Activated naive CD8-positive, alpha-beta T cell treated with anti-CD3 and anti-CD28 coated beads, Interleukin-2, amount 10 ng/mL, durations not matched to agents 7 days and 5 days (primary cell): ENCODE data around the gene ATG9A. TPM values are rescaled to one million over a fixed set of nuclear protein-coding genes. Genes with fewer than 3 reads are reported as not detected.

Experiments
- ATAC-seq: fragments of 150-1000 bp; cut with Tn5 transposase; one replicate; pipeline ENCODE4 v1.10.0; 2021; ENCODE audit warnings: low read depth, moderate library complexity
- POLR2A ChIA-PET: fragments of 350-600 bp; sonication (Branson Sonifier 250); formaldehyde crosslinking; loops from one replicate; lab custom pipeline; 2021; ENCODE audit warnings: antibody characterized with exemption; lab: Charles Lee
- DNase-seq: peaks from one replicate; pipeline ENCODE4 v3.0.0; 2021
- H3K27ac Mint-ChIP-seq: one replicate; pipeline ENCODE4 v1.8.0; 2022; ENCODE audit warnings: mild to moderate bottlenecking, mixed read lengths
- H3K27me3 Mint-ChIP-seq: one replicate; pipeline ENCODE4 v1.8.0; 2022; ENCODE audit warnings: mild to moderate bottlenecking, moderate library complexity, mixed read lengths
- H3K36me3 Mint-ChIP-seq: one replicate; pipeline ENCODE4 v1.8.0; 2021; ENCODE audit warnings: mild to moderate bottlenecking, mixed read lengths
- H3K4me1 Mint-ChIP-seq: one replicate; pipeline ENCODE4 v1.8.0; 2021; ENCODE audit warnings: mixed read lengths
- H3K4me3 Mint-ChIP-seq: one replicate; pipeline ENCODE4 v1.8.0; 2022; ENCODE audit warnings: mild to moderate bottlenecking, moderate library complexity, mixed read lengths
- H3K9me3 Mint-ChIP-seq: one replicate; pipeline ENCODE4 v1.8.0; 2021; ENCODE audit warnings: mixed read lengths
- total RNA-seq, 2 experiments: library from RNA; stranded (reverse); gene quantifications; one replicate each; pipeline ENCODE4 v1.2.3, GENCODE V29; 2021

The ATG9A gene
- total RNA-seq, 2 experiments from 2014 or later, result 56.0 to 62.1 TPM

DNA sequence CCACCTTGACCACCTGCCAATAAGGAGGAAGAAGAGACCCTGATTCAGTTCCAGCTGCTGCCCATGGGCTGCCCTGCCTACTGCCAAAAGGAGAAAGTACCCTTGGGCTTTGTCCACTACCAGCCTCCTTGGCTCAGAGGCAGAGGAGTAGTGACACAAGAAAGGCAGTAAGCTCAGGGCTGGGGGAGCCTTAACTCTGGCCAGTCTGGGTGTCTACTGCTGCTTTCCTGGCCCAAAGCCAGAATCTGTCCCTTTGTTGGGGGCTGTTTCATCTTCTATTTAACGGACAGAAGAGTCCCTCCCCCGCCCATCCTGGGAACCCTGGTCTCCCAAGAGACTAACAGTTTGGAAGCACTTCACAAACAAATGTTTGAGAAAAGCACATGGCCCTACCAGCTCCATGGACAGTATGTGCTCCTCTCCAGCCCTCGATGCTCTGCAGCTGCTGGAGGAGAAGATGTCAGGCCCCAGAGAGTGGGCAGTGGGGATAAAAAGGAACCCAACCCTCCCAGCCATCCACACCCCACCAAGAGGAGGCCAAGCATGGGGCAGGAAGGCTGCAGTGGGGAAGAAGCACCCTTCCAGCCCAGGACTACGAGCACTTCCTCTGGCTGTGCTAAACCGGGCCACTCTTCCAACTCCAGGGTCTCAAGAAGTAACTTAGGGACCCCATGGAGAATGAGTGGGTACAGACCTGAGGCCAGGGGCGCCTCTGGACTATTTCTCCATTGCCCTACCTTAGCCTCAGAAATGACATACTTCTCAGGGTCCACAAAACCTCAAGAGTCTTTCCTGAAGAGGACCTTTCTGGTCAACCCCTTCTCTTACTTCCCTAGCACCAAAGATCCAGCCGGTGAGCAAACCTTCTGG, 1.2 kb downstream of the ATG9A start:
- ATAC-seq (no peak), DNase-seq (no peak)
- Mint-ChIP-seq H3K4me3 (peak overlapping the region; percentile 90), H3K27ac (peak overlapping the region; percentile 65), H3K36me3 (peaks cover 30% of the 10 kb centered on the region), H3K4me1 (peaks cover 38% of the 10 kb centered on the region), H3K9me3 (no peaks in the 10 kb centered on the region), H3K27me3 (no peaks in the 10 kb centered on the region)
- POLR2A ChIA-PET, result interaction anchor here (0.8 to 5.5 kb wide), 14 partner anchors 10 to 71 kb away, joined by 3 to 83 read pairs (median 13); partner anchors contain the start of genes ABCB6, CNPPD1, DNAJB2 and GLB1L

DNA sequence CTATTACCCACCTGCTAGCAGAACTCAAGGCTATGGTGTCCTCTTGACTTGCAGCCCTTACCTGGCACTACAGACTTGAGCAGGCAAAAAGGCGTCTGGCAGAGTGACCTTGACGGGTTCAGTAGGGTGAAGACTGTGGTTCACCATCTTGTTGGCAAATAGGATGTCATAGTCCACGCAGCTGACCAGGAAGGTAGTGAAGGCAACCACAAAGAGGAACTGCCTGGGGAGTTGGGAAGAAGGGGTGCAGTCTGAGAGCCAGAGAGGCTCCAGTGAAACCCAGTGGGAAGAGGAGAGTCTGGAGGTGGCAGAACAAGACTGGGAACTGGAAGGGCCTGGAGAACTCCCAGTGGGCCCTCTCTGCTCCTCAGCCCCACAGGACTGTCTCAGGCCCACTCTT, 4.1 kb downstream of the ATG9A start:
- peak overlapping the region; percentile 6 for H3K27ac Mint-ChIP-seq
- POLR2A ChIA-PET, result no interaction called here
- no peaks in the 10 kb centered on the region for H3K27me3 Mint-ChIP-seq
- ATAC-seq, result no peak
- peaks cover 18% of the 10 kb centered on the region for H3K36me3 Mint-ChIP-seq
- no peak overlapping the region for H3K4me3 Mint-ChIP-seq
- no peaks in the 10 kb centered on the region for H3K9me3 Mint-ChIP-seq
- DNase-seq, result no peak
- peaks cover 23% of the 10 kb centered on the region for H3K4me1 Mint-ChIP-seq

DNA sequence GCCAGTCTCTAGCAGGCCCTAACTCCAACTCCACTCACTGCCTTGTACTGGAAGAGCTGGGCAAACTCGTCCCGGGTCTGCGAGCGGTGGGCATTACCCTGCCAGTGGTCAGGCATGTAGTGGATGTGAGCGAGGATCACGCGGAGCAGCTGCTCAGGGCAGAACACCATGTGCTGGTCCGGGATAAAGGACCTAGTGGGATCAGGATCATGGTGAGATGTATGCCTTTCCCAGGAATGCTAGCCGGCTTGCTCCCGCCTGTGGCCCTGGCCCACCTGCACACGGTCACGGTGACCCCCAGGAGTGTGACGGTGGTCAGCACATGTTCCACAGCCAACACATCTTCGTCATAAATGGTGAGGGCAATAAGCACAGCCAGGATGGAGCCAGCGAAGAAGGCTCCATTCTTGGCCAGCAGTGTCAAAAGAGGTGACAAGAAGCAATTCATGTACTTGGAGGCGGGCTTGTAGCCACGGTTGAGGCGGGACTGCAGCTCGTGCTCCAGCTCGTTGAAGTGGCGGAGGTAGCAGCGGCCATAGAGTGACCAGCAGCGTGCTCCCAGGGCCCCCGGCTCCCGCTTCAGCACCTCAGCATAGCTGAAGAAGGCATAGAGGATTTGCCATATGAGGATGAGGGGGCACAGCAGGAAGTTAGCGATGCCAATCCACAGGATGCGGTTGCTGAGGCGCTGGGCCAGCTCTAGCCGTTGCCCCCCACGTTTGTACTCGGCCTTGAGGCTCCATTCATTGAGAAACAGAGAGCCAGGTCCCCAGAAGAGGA, 5.4 kb downstream of the ATG9A start:
- no peak overlapping the region for H3K4me3 Mint-ChIP-seq
- H3K27ac Mint-ChIP-seq, result no peak overlapping the region
- H3K9me3 Mint-ChIP-seq, result no peaks in the 10 kb centered on the region
- DNase-seq (no peak), ATAC-seq (no peak)
- POLR2A ChIA-PET, result interaction anchor here (1.2 kb wide), 1 partner anchor 30 kb away, joined by 5 read pairs; the partner anchor contains the start of gene TUBA4A
- no peaks in the 10 kb centered on the region for H3K27me3 Mint-ChIP-seq
- peaks cover 25% of the 10 kb centered on the region for H3K4me1 Mint-ChIP-seq
- peaks cover 21% of the 10 kb centered on the region for H3K36me3 Mint-ChIP-seq

DNA sequence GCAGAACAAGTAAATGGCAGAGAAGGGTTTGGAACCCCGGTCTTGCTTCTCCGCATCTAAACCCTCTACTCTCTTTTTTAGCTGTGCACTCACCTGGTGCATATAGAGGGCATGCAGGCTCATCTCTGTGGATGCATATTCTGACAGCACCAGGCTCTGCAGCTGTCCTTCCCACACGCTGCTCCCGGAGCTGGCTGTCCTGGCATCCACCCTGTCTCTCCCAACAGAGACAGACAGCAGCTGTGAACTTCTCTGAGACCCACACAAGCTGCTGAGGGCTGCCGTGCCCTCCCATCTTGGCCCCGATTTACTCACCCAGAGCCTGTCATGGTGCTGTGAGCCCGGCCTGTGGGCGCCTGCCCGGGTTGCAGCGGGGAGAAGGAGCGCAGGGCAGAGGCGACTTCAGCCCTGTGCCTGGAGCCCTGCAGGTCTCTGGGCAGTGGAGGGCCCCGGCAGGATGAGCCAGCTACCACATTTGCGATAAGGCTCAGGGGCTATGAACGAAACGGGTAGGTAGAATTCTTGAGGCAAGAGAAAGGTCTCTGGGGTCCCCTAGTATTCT, 7.4 kb downstream of the ATG9A start:
- no peak overlapping the region for H3K4me3 Mint-ChIP-seq
- H3K36me3 Mint-ChIP-seq, result peaks cover 21% of the 10 kb centered on the region
- H3K27ac Mint-ChIP-seq, result no peak overlapping the region
- POLR2A ChIA-PET, result interaction anchor here (1.3 kb wide), 1 partner anchor 23 kb away, joined by 6 read pairs; the partner anchor contains the start of genes GLB1L and STK16
- H3K4me1 Mint-ChIP-seq, result peaks cover 22% of the 10 kb centered on the region
- no peaks in the 10 kb centered on the region for H3K9me3 Mint-ChIP-seq
- no peaks in the 10 kb centered on the region for H3K27me3 Mint-ChIP-seq
- ATAC-seq (no peak), DNase-seq (no peak)

DNA sequence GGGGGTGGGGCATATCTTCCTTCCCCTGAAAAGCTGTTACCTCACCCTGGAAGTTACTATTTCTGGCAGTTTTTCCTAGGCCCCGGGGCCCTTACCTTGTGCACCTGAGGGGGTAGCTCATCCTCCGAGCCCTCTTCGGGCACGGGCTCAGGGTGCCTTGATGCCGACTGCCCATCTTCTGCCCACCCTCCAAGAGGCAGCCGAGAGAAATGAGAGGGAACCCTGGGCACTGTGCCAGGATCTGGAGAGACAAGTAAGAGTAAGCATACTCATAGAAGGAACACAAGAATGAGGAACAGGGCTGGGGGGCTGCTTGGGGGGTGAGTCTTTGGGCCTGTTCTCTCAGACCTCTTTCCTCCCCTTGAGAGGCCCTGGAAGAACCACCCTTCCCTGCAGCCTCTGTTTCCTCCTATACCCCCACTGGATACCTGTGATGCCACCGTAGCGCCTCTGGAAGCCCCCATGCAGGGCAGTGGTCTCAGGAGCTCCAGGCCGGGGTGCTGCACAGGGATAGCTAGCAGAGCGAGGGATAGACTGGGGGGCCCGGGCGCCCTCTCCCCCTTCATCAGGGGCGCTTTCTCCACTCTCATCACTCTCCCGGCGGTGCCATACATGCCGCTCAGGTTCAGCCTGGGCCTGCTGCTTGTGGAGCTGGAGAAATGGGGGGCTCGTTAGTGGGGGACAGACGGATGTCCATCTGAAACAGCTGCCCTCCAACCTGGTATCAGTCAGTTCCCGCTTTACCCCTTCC, 8.6 kb downstream of the ATG9A start:
- DNase-seq, result no peak
- Mint-ChIP-seq H3K27ac (no peak overlapping the region), H3K36me3 (peaks cover 16% of the 10 kb centered on the region), H3K4me3 (no peak overlapping the region), H3K27me3 (no peaks in the 10 kb centered on the region), H3K9me3 (no peaks in the 10 kb centered on the region), H3K4me1 (peaks cover 17% of the 10 kb centered on the region)
- ATAC-seq, result no peak
- POLR2A ChIA-PET, result interaction anchor here (1.3 kb wide), 1 partner anchor 24 kb away, joined by 6 read pairs; the partner anchor contains the start of genes GLB1L and STK16

DNA sequence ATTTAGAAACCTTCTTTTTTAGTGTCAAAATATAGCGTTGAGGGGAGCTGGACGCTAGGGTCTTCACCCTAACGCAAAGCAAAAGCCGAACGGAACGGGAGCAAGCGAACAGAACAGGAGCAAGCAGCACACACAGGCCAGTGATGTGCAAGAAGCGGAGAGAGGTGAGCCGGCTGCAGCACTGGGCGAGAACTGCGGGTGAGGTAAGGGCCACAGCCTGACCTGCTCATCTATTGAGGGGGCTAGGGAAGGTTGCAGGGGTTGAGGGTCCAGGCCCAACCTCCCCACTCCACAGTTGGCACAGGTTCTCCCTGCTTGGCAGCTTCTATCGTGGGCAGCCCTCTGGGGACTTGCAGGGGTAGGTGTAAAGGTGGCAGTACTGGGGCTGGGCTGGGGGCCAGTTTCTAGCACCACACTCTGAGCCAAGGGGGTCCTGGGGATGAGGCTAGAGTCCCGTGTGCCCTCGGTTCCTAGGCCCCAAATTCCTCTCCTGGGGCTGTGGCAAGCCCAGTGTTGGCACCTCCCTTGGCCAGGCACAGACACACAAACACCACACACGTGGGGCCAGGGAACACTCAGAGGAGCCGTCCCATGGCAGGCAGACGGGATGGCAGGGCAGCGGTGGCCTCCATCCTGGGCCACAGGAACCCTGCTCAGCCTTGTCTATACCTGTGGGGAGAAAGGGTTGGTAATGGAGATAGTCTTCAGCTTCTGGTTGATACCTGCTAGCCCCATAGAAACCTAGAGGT, 9.5 kb downstream of the ATG9A start:
- no peak overlapping the region for H3K4me3 Mint-ChIP-seq
- H3K27me3 Mint-ChIP-seq, result no peaks in the 10 kb centered on the region
- H3K27ac Mint-ChIP-seq, result no peak overlapping the region
- DNase-seq (no peak), ATAC-seq (no peak)
- peaks cover 15% of the 10 kb centered on the region for H3K36me3 Mint-ChIP-seq
- no peaks in the 10 kb centered on the region for H3K9me3 Mint-ChIP-seq
- POLR2A ChIA-PET, result interaction anchor here (1.1 to 3.7 kb wide), 7 partner anchors 9 to 59 kb away, joined by 3 to 34 read pairs (median 6); partner anchors contain the start of genes ANKZF1, ATG9A, CNPPD1 and DNAJB2
- H3K4me1 Mint-ChIP-seq, result peaks cover 13% of the 10 kb centered on the region

DNA sequence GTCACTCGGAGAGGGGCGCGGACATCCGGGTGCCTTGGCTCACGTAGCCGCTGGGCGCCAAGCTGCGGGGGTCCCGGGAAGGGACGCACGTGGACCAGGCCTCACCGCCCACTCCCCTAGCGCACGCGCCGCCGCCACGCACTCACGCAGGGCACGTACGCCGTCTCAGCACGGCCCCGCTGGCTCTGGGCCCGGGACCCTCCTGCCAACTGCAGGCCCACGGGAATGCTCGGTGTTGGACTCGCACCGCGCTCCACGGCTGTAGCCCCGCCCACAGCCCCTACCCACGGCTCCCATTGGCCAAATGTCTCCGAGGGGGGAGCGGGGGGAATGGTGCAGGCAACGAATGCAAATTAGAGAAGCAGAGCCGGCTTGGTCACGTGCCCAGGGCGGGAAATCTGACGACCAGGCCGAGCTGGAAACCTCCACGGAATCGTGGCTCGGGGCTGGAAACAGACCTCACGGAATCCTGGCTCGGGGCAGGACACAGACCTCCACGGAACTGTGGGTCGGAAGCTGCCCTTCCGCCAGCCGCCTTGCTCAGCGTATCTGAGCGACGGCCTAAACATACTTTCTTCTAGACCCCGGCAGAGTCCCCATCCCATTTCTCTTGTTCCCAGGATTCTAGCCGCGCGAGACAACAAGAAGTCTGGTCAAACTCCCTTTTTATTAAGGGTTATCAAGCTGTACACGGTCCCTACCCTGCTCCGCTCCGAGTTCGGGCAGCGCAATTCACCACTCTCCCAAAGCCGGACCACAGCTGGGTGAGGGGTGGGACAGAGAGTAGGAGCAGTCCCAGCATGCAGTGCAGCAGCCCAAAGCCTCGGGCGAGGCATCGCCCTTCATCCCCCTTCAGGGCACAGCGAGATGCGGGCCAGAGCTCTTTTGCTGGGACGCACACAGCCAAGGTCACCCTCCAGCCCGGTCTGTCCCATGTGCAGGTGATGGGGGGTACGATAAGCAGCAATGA, 10.4 kb downstream of the ATG9A start, which contains the start of gene ABCB6:
ABCB6 (minus strand) TSS at position 227 of the 970 bp plus-strand sequence. CDS start 285 bp downstream, outside the sequence.
- Mint-ChIP-seq H3K27me3 (no peaks in the 10 kb centered on the region), H3K36me3 (peaks cover 15% of the 10 kb centered on the region), H3K4me1 (peaks cover 15% of the 10 kb centered on the region), H3K9me3 (no peaks in the 10 kb centered on the region), H3K27ac (peak within 1 kb of the TSS; percentile 65), H3K4me3 (peak within 1 kb of the TSS; percentile 82)
- POLR2A ChIA-PET, result interaction anchor here (0.7 to 3.7 kb wide), 11 partner anchors 10 to 76 kb away, joined by 3 to 34 read pairs (median 6); partner anchors contain the start of genes ANKZF1, ATG9A, CNPPD1 and DNAJB2
- ATAC-seq (peak; percentile 86), DNase-seq (peak; percentile 82)

DNA sequence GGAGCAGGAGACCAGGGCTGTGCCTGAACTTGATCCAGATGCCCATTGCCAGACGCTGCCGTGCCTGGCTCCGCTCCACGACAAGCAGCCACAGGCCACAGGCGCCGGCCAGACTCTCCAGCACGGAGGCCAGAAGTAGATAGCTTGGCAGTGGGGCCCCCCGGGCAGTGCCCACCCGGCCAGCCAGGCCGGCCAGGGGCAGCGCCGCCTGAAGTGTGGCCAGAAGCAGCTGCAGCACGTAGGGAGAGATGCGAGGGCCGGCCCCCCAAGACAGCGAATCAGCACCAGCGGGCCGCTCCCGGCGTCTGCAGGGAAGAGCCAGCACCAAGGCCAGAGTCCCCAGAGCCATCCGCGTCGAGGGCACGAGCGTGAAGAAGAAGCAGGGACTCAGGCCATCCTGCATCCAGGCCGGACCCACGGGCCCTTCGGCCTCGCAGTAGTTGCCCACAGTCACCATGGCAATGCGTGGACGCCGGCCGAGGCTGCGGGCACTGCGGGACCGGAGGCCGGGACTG, 11.2 kb downstream of the ATG9A start:
- Mint-ChIP-seq H3K36me3 (peaks cover 15% of the 10 kb centered on the region), H3K27me3 (no peaks in the 10 kb centered on the region), H3K4me3 (peak overlapping the region; percentile 82), H3K27ac (peak overlapping the region; percentile 65), H3K9me3 (no peaks in the 10 kb centered on the region), H3K4me1 (peaks cover 17% of the 10 kb centered on the region)
- POLR2A ChIA-PET, result interaction anchor here (0.9 to 3.7 kb wide), 10 partner anchors 11 to 61 kb away, joined by 3 to 34 read pairs (median 7); partner anchors contain the start of genes ANKZF1, ATG9A, CNPPD1 and DNAJB2
- ATAC-seq, result peak; percentile 39
- DNase-seq, result no peak

DNA sequence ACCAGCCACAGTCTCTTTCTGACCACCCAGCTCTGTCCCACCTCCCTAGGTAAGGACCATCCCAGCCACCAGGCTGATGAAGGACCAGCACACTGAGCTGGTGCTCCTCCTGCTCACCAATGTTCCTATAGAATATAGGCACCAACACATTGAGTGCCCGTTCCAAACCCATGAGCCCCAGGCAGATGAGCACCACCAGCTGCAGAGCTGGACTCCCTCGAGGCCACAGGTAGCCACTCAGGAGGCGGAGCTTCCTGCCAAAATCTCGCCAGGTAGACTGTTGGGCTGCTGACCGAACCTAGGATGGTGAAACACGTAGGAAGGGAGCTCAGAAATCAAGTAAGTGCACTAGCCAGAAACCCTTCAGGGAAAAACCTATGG, 12.9 kb downstream of the ATG9A start:
- Mint-ChIP-seq H3K4me1 (peaks cover 18% of the 10 kb centered on the region), H3K9me3 (no peaks in the 10 kb centered on the region), H3K4me3 (peak overlapping the region; percentile 35), H3K36me3 (peaks cover 17% of the 10 kb centered on the region), H3K27me3 (no peaks in the 10 kb centered on the region), H3K27ac (no peak overlapping the region)
- no peak for ATAC-seq
- no peak for DNase-seq
- POLR2A ChIA-PET, result interaction anchor here (1.1 to 3.7 kb wide), 3 partner anchors 10 to 29 kb away, joined by 3 to 34 read pairs (median 7); partner anchors contain the start of genes ANKZF1, ATG9A, STK16 and ZFAND2B

DNA sequence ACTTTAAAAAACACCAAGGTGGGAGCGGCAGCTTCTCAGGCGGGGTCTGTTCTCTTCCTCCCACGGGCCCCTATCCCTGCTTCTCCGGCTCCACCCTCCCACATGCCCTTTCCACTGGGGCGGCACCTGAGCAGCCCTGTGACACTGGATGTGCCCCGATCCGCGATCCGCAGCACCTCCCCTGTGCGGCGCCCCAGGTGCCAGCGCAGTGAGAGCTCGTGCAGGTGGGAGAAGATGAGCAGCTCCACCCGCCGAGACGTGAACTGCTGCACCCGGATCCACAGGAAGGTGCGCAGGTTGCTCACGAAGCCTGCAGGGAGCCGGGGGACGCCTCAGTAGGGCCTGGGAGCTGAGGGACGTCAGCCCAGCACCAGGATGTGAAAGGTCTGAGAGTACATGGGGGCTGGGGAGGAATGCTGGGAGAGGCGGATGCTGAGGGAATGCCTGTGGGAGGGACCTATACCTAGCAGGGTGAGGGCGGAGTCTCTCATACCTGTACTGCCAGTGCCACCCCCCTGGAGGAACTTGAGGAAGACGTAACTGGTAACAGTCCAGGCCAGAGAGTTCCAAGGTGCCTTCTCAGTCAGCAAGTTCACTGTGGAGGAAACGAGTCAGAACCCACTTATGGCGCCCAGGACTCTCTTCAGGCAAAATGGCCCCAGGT, 13.4 kb downstream of the ATG9A start:
- POLR2A ChIA-PET, result interaction anchor here (0.7 to 3.7 kb wide), 5 partner anchors 10 to 39 kb away, joined by 3 to 34 read pairs (median 7); partner anchors contain the start of genes ANKZF1, ATG9A, CNPPD1 and STK16
- Mint-ChIP-seq H3K36me3 (peaks cover 18% of the 10 kb centered on the region), H3K27me3 (no peaks in the 10 kb centered on the region), H3K4me1 (peaks cover 23% of the 10 kb centered on the region), H3K4me3 (no peak overlapping the region), H3K27ac (no peak overlapping the region), H3K9me3 (no peaks in the 10 kb centered on the region)
- DNase-seq, result no peak
- no peak for ATAC-seq
